Stimulated activated CD4-positive, alpha-beta T cell treated with anti-CD3 and anti-CD28 coated beads, Interleukin-4, amount 100 ng/mL, for 48 hours (primary cell): ENCODE measurements around the gene AFF2.
"Not testable (repeated sequence)": the region's sequence is repeated elsewhere in the genome, so short reads cannot be mapped to it uniquely, and the experiment has no call there.

ENCODE experiments used
- DNase-seq, 2 donors: peaks; one replicate each; pipeline ENCODE4 v3.0.0-alpha.2; 2020; ENCODE audit warnings: low read depth in 2 of 2

Gene AFF2

GRCh38 chrX:148633218-148633908 lies 132.9 kb downstream of the AFF2 start:
- no peak for DNase-seq

GRCh38 chrX:148634591-148634990 lies 134.2 kb downstream of the AFF2 start:
- no peak for DNase-seq

- DNase-seq = no peak
Measured at GRCh38 chrX:148643460-148643859, 143.0 kb downstream of the AFF2 start.

GRCh38 chrX:148647651-148648050 lies 147.2 kb downstream of the AFF2 start:
- no peak for DNase-seq

- no peak for DNase-seq
Measured at GRCh38 chrX:148649145-148649795, 148.9 kb downstream of the AFF2 start.

GRCh38 chrX:148658115-148658730 lies 157.8 kb downstream of the AFF2 start:
- no peak for DNase-seq

GRCh38 chrX:148659481-148659880 lies 159.1 kb downstream of the AFF2 start:
- DNase-seq = no peak

- DNase-seq = no peak
Measured at GRCh38 chrX:148661035-148661434, 160.6 kb downstream of the AFF2 start.

- no peak for DNase-seq
Measured at GRCh38 chrX:148662014-148662413, 161.6 kb downstream of the AFF2 start.

GRCh38 chrX:148664171-148664570 lies 163.8 kb downstream of the AFF2 start:
- no peak for DNase-seq

- DNase-seq = no peak
Measured at GRCh38 chrX:148664995-148665394, 164.6 kb downstream of the AFF2 start.

GRCh38 chrX:148669175-148669574 lies 168.8 kb downstream of the AFF2 start:
- not testable (repeated sequence) for DNase-seq

- DNase-seq = no peak
Measured at GRCh38 chrX:148670277-148670676, 169.9 kb downstream of the AFF2 start.

- DNase-seq = no peak
Measured at GRCh38 chrX:148672517-148672916, 172.1 kb downstream of the AFF2 start.

GRCh38 chrX:148681605-148682004 lies 181.2 kb downstream of the AFF2 start:
- DNase-seq = no peak

- no peak for DNase-seq
Measured at GRCh38 chrX:148682206-148682605, 181.8 kb downstream of the AFF2 start.

GRCh38 chrX:148691456-148691855 lies 191.0 kb downstream of the AFF2 start:
- DNase-seq = no peak

- DNase-seq = no peak
Measured at GRCh38 chrX:148695255-148695654, 194.8 kb downstream of the AFF2 start.

GRCh38 chrX:148698221-148698620 lies 197.8 kb downstream of the AFF2 start:
- no peak for DNase-seq

GRCh38 chrX:148700021-148700420 lies 199.6 kb downstream of the AFF2 start:
- DNase-seq = no peak

- no peak for DNase-seq
Measured at GRCh38 chrX:148713981-148714380, 213.6 kb downstream of the AFF2 start.

GRCh38 chrX:148715361-148715760 lies 214.9 kb downstream of the AFF2 start:
- DNase-seq = no peak

- no peak for DNase-seq
Measured at GRCh38 chrX:148722966-148723365, 222.5 kb downstream of the AFF2 start.
